Peyer's patch (tissue), 4 donors: ENCODE data around the gene TULP3.

Experiments
- POLR2A ChIP-seq, 2 donors: fragments of 450-650 bp; IDR thresholded peaks; one replicate each; pipeline ENCODE4 v1.5.1; 2017; ENCODE audit warnings: antibody characterized with exemption in 2 of 2, mild to moderate bottlenecking in 2 of 2, moderate library complexity in 2 of 2
- TF ChIP-seq, protein P1 (sequence below), 6 experiments: fragments of 450-650 bp in 4 of 6; fragments of 200-600 bp in 2 of 6; sonication (generic) in 1 of 6; IDR thresholded peaks; one replicate each; pipeline ENCODE4 v1.5.1; 2017 to 2019; ENCODE audit warnings: antibody characterized with exemption in 6 of 6, mild to moderate bottlenecking in 3 of 6, moderate library complexity in 1 of 6

DNA sequence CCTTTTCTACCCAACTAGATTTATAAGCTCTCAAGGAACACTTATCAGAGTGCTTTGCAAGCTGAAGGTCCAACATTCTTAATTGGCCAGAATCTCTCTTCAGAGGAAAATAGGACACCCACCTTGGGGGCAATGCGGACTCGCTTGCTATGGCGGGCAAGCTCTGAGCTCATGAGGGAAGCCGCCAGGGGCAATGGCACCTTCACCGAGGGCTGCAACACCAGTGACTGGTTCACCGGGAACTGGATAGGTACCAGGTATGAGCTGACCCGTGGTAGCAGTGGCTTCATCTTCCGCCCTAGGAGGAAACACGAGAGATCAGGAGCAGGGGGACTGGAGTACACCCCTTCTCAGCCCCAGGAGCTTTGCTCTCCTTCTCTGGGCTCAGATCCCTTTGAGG lies 26.5 kb upstream of the TULP3 start:
- TF ChIP-seq, protein P1, sequence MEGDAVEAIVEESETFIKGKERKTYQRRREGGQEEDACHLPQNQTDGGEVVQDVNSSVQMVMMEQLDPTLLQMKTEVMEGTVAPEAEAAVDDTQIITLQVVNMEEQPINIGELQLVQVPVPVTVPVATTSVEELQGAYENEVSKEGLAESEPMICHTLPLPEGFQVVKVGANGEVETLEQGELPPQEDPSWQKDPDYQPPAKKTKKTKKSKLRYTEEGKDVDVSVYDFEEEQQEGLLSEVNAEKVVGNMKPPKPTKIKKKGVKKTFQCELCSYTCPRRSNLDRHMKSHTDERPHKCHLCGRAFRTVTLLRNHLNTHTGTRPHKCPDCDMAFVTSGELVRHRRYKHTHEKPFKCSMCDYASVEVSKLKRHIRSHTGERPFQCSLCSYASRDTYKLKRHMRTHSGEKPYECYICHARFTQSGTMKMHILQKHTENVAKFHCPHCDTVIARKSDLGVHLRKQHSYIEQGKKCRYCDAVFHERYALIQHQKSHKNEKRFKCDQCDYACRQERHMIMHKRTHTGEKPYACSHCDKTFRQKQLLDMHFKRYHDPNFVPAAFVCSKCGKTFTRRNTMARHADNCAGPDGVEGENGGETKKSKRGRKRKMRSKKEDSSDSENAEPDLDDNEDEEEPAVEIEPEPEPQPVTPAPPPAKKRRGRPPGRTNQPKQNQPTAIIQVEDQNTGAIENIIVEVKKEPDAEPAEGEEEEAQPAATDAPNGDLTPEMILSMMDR (IDR thresholded peaks at IDR 0.05) = no peak
- no peak for TF ChIP-seq POLR2A (IDR thresholded peaks at IDR 0.05)
